Right renal pelvis (tissue), 4 donors: Measurements from ENCODE around the gene TLDC2. TPM values are rescaled to one million over a fixed set of nuclear protein-coding genes. Genes with fewer than 3 reads are reported as not detected.
"Not testable (repeated sequence)": the region's sequence is repeated elsewhere in the genome, so short reads cannot be mapped to it uniquely, and the experiment has no call there.

Experiments used
- DNase-seq, 4 donors: peaks; one replicate each; pipeline ENCODE4 v3.0.0-alpha.2; 2013; ENCODE audit warnings: low read depth in 4 of 4, low spot score in 3 of 4, missing footprints in 1 of 4
- polyA plus RNA-seq, 4 donors: library from polyadenylated mRNA; unstranded; fragments of 120-200 nt; gene quantifications; one replicate each; pipeline ENCODE4 v1.2.1, GENCODE V29; 2013; ENCODE audit not compliant: insufficient read length in 4 of 4

The TLDC2 gene
- 1 to 10 TPM; 1.6 to 5.5 (median 3.5) TPM for polyA plus RNA-seq

DNA sequence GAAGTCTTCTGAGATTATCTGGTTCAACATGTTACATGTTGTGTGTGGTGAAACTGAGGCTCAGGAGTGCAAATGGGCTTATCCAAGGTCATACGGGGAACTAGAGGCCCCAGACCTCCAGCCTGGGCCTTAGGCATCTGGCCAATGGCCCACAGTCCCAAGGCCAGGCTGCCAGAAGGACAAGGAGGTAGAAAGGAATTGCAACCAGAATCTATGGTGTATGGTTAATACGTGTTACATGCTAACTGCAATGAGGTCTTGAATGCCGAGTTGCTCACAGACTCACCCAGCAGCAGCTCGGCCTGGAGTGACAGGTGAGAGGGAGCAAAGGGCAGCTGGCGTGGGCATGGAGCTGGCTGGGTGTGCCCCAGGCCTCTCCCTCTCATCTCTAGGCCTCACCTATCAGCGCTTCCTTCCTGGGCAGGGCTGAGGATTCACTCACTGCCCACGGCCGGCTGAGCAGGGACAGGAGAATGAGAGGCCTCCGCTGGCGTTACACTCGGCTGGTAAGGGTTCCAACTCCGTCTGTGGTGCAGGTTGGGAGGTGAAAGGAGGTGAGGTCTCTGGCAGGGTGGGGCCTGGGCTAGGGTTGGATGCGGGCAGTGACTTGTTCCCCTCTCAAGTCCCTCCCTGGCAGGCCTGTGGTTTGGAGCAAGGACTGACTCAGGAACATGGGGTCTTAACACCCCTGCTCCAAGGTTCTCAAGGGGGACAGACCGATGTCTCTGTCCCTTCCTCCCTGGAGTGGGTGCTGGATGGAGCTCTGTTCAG, at the start of gene TLDC2:
Gene TLDC2, plus strand, starts transcription at position 437 of the 771 bp plus-strand sequence. Its CDS starts 37 bp downstream, at position 474.
- no peak for DNase-seq

GRCh38 chr20:36826554-36827244, 49.2 kb upstream of the TLDC2 start:
- no peak for DNase-seq

GRCh38 chr20:36827541-36828279, 48.2 kb upstream of the TLDC2 start:
- DNase-seq = no peak

- DNase-seq = no peak
These were observed 44.9 kb upstream of the TLDC2 start for GRCh38 chr20:36830791-36831691.

GRCh38 chr20:36832791-36833190, 43.1 kb upstream of the TLDC2 start:
- no peak for DNase-seq

DNA sequence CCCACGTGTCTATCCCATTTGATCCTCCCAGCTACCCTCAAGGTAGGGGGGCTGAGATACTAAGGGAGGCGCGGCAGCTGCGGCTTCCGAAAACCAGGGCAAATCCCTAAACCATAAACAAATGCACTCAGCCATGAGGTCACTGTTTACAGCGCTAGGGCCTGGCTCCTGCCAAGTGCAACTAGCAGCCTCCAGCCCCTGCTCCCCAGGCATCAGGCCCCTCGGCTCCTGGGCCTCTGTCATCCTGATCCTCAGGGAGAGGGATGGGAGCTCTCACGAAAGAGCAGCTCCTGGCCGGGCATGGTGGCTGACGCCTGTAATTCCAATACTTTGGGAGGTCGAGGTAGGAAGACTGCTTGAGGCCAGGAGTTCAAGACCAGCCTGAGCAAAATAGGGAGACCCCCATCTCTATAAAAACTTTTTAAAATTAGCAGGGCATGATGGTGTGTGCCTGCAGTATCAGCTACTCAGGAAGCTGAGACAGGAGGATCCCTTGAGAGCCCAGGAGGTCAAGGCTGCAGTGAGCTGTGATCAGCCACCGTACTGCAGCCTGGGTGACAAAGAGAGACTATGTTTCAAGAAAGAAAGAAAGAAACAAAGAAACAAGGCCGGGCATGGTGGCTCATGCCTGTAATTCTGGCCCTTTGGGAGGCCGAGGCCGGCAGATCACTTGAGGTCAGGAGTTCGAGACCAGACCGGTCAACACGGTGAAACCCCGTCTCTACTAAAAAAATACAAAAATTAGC, 42.5 kb upstream of the TLDC2 start:
- no peak for DNase-seq

DNA sequence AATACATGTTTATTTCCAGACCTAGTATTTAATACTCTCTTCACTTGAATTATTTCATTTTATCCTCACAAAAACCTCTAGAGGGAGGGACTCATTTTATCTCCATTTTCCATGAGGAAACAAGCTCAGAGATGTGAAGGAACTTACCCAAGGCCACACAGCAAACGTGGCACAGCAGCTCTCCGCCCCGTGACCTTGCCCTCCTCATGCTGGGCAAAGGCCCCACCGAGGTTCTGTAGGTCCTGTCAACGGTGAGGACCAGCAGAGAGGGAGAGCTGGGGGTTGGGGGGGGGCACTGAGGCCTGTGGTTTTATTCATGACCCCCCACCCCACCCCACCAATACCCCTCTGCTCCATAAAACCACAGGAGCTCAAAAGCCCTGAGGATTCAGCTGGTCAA, 40.9 kb upstream of the TLDC2 start:
- no peak for DNase-seq

DNA sequence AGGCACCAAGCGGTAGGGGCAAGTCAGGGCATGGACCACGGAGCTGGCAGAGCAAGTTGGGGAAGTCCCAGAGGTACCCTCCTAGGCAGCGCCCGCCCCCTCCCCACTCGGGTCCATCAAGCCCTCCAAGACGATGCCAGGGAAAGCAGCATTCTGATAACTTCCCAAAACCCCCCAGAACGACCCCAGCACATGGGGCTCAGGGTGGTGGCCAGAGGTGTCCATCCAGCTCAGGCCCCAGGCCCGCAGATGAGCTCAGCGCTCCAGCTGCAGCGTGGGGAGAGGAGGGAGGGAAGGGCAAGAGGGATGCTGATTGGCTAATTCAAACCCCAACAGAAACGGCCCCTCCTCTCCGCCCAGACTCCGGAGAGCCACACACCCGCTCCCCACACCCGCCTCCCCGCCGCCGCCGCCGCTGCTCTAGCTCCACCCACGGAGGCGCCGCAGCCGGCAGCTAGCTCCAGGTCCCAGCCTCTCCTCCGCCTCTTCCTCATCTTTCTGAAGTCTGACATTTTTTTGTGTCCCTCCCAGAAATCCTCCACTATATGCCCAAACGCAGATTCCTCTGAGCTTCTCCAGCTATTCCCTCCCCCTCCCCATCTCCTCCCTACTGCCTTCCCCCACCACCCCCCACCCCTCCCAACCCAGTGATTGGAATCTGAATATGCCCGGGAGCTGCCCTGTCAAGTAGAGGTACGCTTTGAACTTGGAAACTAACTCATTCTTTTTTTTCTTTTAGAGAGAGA, 40.3 kb upstream of the TLDC2 start:
- peak; percentile 73 to 85 (median 84) for DNase-seq

DNA sequence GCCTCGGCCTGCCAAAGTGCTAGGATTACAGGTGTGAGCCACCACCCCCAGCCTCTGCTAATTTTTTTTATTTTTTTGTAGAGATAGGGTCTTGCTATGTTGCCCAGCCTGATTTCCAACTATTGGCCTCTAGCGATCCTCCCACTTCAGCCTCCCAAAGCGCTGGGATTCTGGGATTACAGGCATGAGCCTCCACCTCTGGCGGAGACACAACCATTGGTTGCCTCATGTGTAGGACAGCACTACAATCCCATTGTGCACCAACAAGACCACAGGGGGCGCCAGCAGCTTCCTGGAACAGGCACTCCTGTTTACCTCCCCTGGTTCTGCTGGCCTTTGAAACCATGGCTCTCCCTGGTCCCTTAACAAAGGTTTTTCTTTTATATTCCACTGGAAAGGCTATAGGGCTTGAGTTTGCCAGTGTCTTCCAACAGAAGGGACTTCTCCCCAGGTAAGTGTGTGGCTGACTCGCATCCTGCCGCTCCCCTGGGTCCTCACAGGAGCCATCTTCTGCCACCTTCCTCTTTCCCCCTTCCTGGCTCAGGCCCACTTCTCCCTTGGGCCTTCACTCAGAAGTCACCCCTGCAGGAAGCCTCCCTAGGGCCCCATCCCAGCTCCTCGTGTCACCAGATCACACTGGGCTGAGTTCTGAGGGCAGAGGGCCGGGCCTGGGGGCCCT, 39.2 kb upstream of the TLDC2 start:
- no peak for DNase-seq

- DNase-seq = not testable (repeated sequence)
These were observed 37.6 kb upstream of the TLDC2 start for GRCh38 chr20:36838376-36838775.

DNA sequence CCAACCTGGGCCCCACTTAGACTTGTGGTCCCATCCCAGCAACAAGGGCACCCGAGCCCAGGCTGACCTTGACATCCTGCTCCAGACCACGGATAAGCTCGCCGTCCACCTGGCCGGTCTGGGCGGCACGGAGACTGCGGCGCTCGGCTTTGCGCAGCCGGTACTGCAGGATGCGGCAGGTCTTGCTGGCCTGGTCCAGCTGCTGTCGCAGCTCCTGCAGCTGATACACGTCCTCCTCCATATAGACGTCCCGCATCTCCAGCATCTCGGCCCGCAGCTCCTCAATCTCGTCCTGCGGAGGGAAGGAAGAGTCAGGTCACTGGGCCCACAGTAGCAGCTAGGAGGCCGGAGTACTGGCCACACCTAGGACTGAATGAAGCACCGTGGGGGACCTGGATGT, 36.8 kb upstream of the TLDC2 start:
- DNase-seq = no peak

DNA sequence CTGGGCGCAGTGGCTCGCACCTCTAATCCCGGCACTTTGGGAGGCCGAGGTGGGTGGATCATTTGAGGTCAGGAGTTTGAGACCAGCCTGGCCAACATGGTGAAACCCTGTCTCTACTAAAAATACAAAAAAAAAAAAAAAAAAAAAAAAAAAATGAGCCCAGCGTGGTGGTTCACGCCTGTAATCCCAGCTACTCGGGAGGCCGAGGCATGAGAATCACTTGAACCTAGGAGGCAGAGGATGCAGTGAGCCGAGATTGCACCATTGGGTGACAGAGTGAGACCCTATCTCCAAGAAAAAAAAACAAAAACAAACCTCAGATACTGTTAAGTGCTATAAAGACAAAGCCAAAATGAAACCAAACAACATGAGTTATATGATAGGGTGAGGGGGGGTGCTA, 34.9 kb upstream of the TLDC2 start:
- DNase-seq = not testable (repeated sequence)

DNA sequence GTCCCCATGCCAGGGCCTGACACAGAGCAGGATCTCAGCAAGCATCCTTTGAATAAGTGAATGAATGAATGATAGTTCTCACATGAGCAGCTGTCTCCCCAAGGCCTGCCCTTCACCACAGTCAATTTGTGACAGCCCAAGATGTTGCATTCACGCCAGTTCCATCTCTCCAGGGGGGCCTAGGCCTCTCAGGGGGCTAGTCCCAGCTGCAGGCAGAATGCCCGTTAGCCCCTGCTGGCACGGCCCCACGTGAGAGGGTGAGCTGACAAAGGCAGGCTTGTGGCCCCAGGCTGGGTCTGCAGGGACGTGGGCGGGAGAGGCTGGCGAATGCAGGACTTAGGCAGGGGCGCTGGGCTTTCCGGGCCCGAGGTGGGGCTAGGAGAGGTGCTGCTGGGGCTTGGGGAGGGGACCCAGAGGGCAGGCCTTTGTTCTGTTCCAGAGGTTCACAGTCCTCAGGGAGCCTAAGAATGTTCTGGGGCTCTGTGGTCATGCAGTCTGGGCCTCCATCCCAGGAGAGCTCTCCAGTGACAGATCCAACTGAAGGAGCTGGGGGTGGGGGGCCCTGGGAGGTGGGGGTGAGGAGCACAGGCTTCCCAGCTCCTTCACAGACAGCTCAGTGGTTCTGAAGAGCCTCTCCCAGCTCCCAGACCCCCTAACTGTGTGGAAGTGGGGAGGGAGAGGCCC, 30.5 kb upstream of the TLDC2 start:
- no peak for DNase-seq

DNA sequence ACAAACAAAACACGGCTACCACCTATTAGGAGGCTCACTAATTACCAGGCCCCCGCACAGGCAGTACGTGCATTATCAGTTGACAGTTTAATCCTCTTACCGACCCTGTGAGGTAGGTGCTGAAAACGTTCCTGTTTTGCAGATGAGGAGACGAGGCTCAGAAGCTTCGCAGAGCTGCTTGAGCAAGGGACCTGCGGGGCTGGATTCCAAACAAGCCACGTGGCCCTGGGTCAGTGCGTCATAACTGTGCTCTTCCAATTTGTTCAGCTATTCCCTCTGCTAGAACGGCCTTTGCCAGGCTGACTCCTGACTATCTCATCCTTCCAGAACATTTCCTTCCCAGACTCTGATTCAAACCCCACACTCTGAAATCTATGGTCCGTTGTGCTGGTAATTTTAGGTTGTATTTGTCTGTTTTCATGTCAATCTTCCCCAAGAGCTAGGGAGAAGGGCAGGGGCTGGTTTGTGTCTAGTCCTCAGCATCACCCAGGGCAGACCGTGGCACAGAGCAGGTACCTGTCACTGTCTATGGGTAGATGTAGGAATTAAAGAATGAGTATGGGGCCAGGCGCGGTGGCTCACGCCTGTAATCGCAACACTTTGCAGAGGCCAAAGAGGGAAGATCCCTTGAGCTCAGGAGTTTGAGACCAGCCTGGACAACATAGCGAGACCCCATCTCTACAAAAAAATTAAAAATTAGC, 28.8 kb upstream of the TLDC2 start:
- no peak for DNase-seq

GRCh38 chr20:36847710-36848040, 28.3 kb upstream of the TLDC2 start:
- DNase-seq = no peak

GRCh38 chr20:36848078-36848660, 27.8 kb upstream of the TLDC2 start:
- no peak for DNase-seq

GRCh38 chr20:36848677-36849076, 27.3 kb upstream of the TLDC2 start:
- no peak for DNase-seq
